ENCODE measurements around the gene FAM219A. TPM values are rescaled to one million over a fixed set of nuclear protein-coding genes. Genes with fewer than 3 reads are reported as not detected.
"Not testable (repeated sequence)": the region's sequence is repeated elsewhere in the genome, so short reads cannot be mapped to it uniquely, and the experiment has no call there.

Gene FAM219A
- total RNA-seq, 2 experiments from 2014 or later = 13.3 to 13.8 TPM

GRCh38 chr9:34352957-34353356 lies 105.4 kb downstream of the FAM219A start:
- H3K27me3 Mint-ChIP-seq; intact Hi-C loops (cut with micrococcal nuclease); H3K4me3 Mint-ChIP-seq; POLR2A ChIA-PET; CTCF ChIA-PET; H3K27ac Mint-ChIP-seq; H3K4me1 Mint-ChIP-seq (ENCODE audit: low read depth); DNase-seq: not testable (repeated sequence)
- Mint-ChIP-seq H3K36me3 (peaks cover 23% of the 10 kb centered on the region), H3K9me3 (peaks cover 20% of the 10 kb centered on the region)

DNA sequence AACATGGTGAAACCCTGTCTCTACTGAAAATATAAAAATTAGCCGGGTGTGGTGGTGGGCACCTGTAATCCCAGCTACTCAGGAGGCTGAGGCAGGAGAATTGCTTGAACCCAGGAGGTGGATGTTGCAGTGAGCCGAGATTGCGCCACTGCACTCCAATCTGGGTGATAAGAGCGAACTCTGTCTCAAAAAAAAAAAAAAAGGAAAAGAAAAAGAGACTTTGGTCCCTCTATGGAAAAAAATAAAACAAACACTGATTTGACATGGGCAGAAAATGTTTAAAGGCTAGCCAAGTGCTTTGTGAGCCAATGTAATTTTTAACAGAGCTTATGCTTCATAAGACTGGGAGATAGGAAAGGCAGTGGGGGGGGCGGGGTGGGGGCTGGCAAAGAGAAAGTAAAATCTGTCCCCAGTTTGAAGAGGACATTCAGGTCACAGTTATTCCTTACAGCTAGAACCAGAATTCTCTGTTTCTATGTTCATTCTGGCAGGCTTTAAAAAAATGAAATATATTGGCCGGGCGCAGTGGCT lies 106.2 kb downstream of the FAM219A start:
- intact Hi-C loops (cut with micrococcal nuclease); H3K27me3 Mint-ChIP-seq; H3K4me1 Mint-ChIP-seq (ENCODE audit: low read depth); POLR2A ChIA-PET; CTCF ChIA-PET; H3K4me3 Mint-ChIP-seq; H3K27ac Mint-ChIP-seq; DNase-seq: not testable (repeated sequence)
- Mint-ChIP-seq H3K36me3 (peaks cover 23% of the 10 kb centered on the region), H3K9me3 (peaks cover 20% of the 10 kb centered on the region)

DNA sequence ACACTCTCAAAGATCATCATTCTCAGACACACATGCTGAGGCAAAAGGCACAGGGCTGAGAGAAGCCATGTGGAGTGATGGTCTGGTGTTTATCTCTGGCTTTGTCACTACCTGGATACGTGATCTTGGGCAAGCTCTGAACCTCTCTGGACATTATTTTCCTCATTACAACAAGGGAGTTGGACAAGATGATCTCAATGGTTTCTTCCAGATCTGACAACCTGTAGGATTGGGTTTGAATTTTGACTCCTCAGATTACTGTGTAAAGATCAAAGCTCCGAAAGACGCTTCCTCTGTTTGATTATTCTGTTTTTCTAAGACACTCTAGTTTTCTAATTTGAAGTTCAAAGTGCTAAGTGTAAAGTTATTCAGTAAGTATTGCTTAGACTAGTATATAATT lies 109.0 kb downstream of the FAM219A start:
- intact Hi-C loops (cut with micrococcal nuclease) = no loop called here
- H3K36me3 Mint-ChIP-seq = peaks cover 11% of the 10 kb centered on the region
- no peak overlapping the region for H3K27ac Mint-ChIP-seq
- H3K4me1 Mint-ChIP-seq (ENCODE audit: low read depth) = no peaks in the 10 kb centered on the region
- H3K9me3 Mint-ChIP-seq = no peaks in the 10 kb centered on the region
- ChIA-PET POLR2A (no interaction called here), CTCF (no interaction called here)
- DNase-seq = no peak
- H3K4me3 Mint-ChIP-seq = no peak overlapping the region
- H3K27me3 Mint-ChIP-seq = no peaks in the 10 kb centered on the region

Other genes with a start within 250 kb of the FAM219A start
- gene KIF24, start 129.3 kb downstream of the FAM219A start, total RNA-seq = 1 to 10 TPM; 5.6 to 5.7 TPM
- 10 to 100 TPM; 42.4 to 43.3 TPM for gene NUDT2, start 129.0 kb downstream of the FAM219A start, total RNA-seq
- gene MYORG, start 81.7 kb downstream of the FAM219A start, total RNA-seq = 1 to 10 TPM; 1.9 to 2.9 TPM
- gene DNAI1, start 235 bp upstream of the FAM219A start, total RNA-seq = under 1 TPM; 0.19 to 0.69 TPM
- under 1 TPM; 0.26 to 0.36 TPM for gene ENHO, start 64.4 kb upstream of the FAM219A start, total RNA-seq
- gene CNTFR, start 131.2 kb upstream of the FAM219A start, total RNA-seq = not detected
- 10 to 100 TPM; 29.3 to 31.1 TPM for gene RPP25L, start 153.5 kb upstream of the FAM219A start, total RNA-seq
- 10 to 100 TPM; 85.3 to 87.3 TPM for gene DCTN3, start 161.9 kb upstream of the FAM219A start, total RNA-seq
- under 1 TPM; 0.14 to 0.17 TPM for gene ARID3C, start 170.5 kb upstream of the FAM219A start, total RNA-seq
- 10 to 100 TPM; 65.9 to 67.6 TPM for gene SIGMAR1, start 179.2 kb upstream of the FAM219A start, total RNA-seq
- gene GALT, start 188.1 kb upstream of the FAM219A start, total RNA-seq = 10 to 100 TPM; 56.0 to 59.2 TPM
- gene IL11RA, start 193.6 kb upstream of the FAM219A start, total RNA-seq = 10 to 100 TPM; 19.3 to 22.1 TPM
- gene CCL27, start 204.1 kb upstream of the FAM219A start, total RNA-seq = under 1 TPM in 1 of 2 experiments, not detected in 1; 0.80 TPM
- gene CCL19, start 232.7 kb upstream of the FAM219A start, total RNA-seq = not detected